GM12801 (cell line): ENCODE measurements around the gene CRISP1.

Experiments used
- CTCF ChIP-seq: IDR thresholded peaks from one replicate; pipeline ENCODE4 v1.5.1; 2011; ENCODE audit warnings: control low read depth; ENCODE audit not compliant: insufficient read length; ENCODE audit errors: extremely low read depth

The CRISP1 gene

GRCh38 chr6:49905296-49905695 lies 39.0 kb upstream of the CRISP1 start:
- no peak for TF ChIP-seq CTCF

GRCh38 chr6:49902856-49903255 lies 36.5 kb upstream of the CRISP1 start:
- TF ChIP-seq CTCF, result no peak

GRCh38 chr6:49898904-49899566 lies 32.7 kb upstream of the CRISP1 start:
- TF ChIP-seq CTCF, result no peak

GRCh38 chr6:49892280-49892679 lies 25.9 kb upstream of the CRISP1 start:
- TF ChIP-seq CTCF, result no peak

- no peak for TF ChIP-seq CTCF
These were observed 24.7 kb upstream of the CRISP1 start for GRCh38 chr6:49890988-49891387.

- TF ChIP-seq CTCF, result no peak
These were observed 22.6 kb upstream of the CRISP1 start for GRCh38 chr6:49888742-49889431.

- TF ChIP-seq CTCF, result no peak
These were observed 2.7 kb upstream of the CRISP1 start for GRCh38 chr6:49868951-49869529.
